Keratinocyte (primary cell): ENCODE data around the gene OBSL1.

Source experiments
- EZH2 ChIP-seq: IDR thresholded peaks from one replicate; pipeline ENCODE4 v1.6.1; 2012; ENCODE audit warnings: inconsistent platforms, mild to moderate bottlenecking, low read length, moderate library complexity
- TF ChIP-seq, protein P1 (sequence below), 3 experiments: IDR thresholded peaks in 1 of 3; conservative IDR thresholded peaks in 1 of 3; optimal IDR thresholded peaks in 1 of 3; 2 replicates in 2 of 3; 3 replicates in 1 of 3; pipeline versions ENCODE3 to v1.5.1; 2011; ENCODE audit warnings: low read length in 3 of 3, mild to moderate bottlenecking in 3 of 3, moderate library complexity in 2 of 3, control low read depth in 1 of 3, inconsistent platforms in 1 of 3; ENCODE audit not compliant: insufficient read depth in 2 of 3; ENCODE audit errors: extremely low read depth in 1 of 3

DNA sequence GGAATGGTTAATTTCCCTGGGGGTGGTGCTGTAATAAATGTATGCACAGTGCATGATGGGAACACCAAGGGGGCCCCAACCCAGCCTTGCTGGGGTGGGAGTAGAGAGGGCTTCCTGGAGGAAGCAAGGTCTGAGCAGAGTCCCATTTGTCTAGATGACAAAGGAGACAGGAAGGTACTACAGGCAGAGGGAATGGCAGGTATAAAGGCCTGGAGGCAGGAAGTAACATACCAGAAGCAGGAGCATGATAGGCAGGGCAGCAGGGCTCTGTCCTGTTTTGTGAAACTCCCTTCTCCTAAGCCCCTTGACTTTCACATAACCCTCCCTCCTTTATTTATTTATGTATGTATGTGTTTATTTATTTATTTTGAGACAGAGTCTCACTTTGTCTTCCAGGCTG, 68.7 kb downstream of the OBSL1 start:
- TF ChIP-seq, protein P1, sequence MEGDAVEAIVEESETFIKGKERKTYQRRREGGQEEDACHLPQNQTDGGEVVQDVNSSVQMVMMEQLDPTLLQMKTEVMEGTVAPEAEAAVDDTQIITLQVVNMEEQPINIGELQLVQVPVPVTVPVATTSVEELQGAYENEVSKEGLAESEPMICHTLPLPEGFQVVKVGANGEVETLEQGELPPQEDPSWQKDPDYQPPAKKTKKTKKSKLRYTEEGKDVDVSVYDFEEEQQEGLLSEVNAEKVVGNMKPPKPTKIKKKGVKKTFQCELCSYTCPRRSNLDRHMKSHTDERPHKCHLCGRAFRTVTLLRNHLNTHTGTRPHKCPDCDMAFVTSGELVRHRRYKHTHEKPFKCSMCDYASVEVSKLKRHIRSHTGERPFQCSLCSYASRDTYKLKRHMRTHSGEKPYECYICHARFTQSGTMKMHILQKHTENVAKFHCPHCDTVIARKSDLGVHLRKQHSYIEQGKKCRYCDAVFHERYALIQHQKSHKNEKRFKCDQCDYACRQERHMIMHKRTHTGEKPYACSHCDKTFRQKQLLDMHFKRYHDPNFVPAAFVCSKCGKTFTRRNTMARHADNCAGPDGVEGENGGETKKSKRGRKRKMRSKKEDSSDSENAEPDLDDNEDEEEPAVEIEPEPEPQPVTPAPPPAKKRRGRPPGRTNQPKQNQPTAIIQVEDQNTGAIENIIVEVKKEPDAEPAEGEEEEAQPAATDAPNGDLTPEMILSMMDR (optimal IDR thresholded peaks at IDR 0.05 in 1 of 3, IDR thresholded peaks at IDR 0.05 in 1 of 3, conservative IDR thresholded peaks at IDR 0.05 in 1 of 3; ENCODE audit: extremely low read depth in 1 of 3, insufficient read depth in 2 of 3, low read length in 3 of 3): no peak
- no peak for TF ChIP-seq EZH2
